22Rv1 (cell line): ENCODE results near the gene TCEA3.

Experiments
- H3K27ac ChIP-seq: fragments of 450-650 bp; 2 replicates; pipeline ENCODE4 v1.5.1; 2017
- CTCF ChIP-seq: fragments of 450-650 bp; IDR thresholded peaks from 2 replicates; pipeline ENCODE4 v1.5.1; 2017; ENCODE audit warnings: mild to moderate bottlenecking
- ZFX ChIP-seq: fragments of 450-650 bp; IDR thresholded peaks from 2 replicates; pipeline ENCODE4 v1.6.1; 2017; ENCODE audit warnings: antibody characterized with exemption, borderline replicate concordance

Gene TCEA3

GRCh38 chr1:23366598-23366997 lies 58.0 kb downstream of the TCEA3 start:
- peak overlapping the region; percentile 96; the same call in 1 of the 2 replicates for H3K27ac ChIP-seq
- TF ChIP-seq ZFX (no peak), CTCF (no peak)

GRCh38 chr1:23366146-23366545 lies 58.4 kb downstream of the TCEA3 start:
- TF ChIP-seq CTCF (no peak), ZFX (no peak)
- H3K27ac ChIP-seq = no peak overlapping the region

GRCh38 chr1:23362218-23362713 lies 62.3 kb downstream of the TCEA3 start:
- no peak for TF ChIP-seq ZFX
- TF ChIP-seq CTCF = no peak
- no peak overlapping the region for H3K27ac ChIP-seq

GRCh38 chr1:23358310-23358875 lies 66.2 kb downstream of the TCEA3 start:
- no peak for TF ChIP-seq ZFX
- TF ChIP-seq CTCF = no peak
- no peak overlapping the region for H3K27ac ChIP-seq

GRCh38 chr1:23357138-23357908 lies 67.2 kb downstream of the TCEA3 start:
- no peak overlapping the region for H3K27ac ChIP-seq
- TF ChIP-seq ZFX (no peak), CTCF (no peak)

GRCh38 chr1:23356471-23357137 lies 67.9 kb downstream of the TCEA3 start:
- TF ChIP-seq ZFX (no peak), CTCF (no peak)
- no peak overlapping the region for H3K27ac ChIP-seq

GRCh38 chr1:23354245-23354644 lies 70.3 kb downstream of the TCEA3 start:
- TF ChIP-seq ZFX (no peak), CTCF (no peak)

More at GRCh38 chr1:23354245-23354644, 70.3 kb downstream of the TCEA3 start:
- H3K27ac ChIP-seq = no peak overlapping the region
